ENCODE results near the gene SLC7A6. TPM values are rescaled to one million over a fixed set of nuclear protein-coding genes. Genes with fewer than 3 reads are reported as not detected.

Gene SLC7A6
- total and polyA plus RNA-seq, 2 of the 8 experiments (the other 6 are each of a cell fraction or from before 2014, with no cell fraction given): 28.0 to 37.8 TPM

DNA sequence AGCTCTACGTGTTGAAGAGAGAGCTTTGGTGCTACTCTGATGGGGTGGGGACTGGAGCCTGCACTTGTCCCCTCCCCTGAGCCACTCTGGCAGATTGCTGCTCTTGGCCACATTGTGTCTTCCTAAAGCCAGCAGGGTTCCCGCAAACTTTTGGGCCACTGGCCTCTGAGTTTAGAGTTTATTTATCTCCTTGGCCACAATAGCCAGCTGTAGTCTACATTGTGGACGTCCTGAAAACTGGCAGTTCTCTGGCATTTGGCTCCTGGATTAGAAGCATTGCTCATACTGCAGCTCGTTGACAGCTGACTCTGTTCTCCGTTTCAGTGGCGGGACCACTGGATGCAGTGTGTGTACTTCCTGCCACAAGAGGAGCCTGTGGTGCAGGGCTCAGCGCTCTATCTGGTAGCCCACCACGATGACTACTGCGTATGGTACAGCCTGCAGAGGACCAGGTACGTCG, 81.1 kb downstream of the SLC7A6 start:
- Histone ChIP-seq H3K14ac (ENCODE audit: insufficient read length) (no peak overlapping the region), H3K27ac (ENCODE audit: low read depth, low read length) (no peak overlapping the region), H2BK20ac (ENCODE audit: low read length) (no peak overlapping the region), H2BK120ac (replicated peaks; ENCODE audit: low read depth, low read length) (no peak overlapping the region), H4K8ac (ENCODE audit: extremely low read depth, insufficient read depth, low read length) (no peak overlapping the region; the same call in 1 of the 2 replicates), H4K91ac (replicated peaks; ENCODE audit: insufficient read length, low read length) (no peak overlapping the region), H2AFZ (ENCODE audit: low read length) (no peak overlapping the region), H4K20me1 (replicated peaks in 1 of 2; ENCODE audit: control insufficient read depth in 1 of 2, insufficient read depth in 2 of 2, low read length in 2 of 2) (peaks cover 0 to 2% of the 10 kb centered on the region in 2 experiments), H3K4me1 (replicated peaks in 1 of 4; ENCODE audit: control insufficient read depth in 3 of 4, insufficient read depth in 4 of 4, low read length in 3 of 4) (no peaks in the 10 kb centered on the region), H3K4ac (replicated peaks; ENCODE audit: insufficient read length, low read depth, low read length) (no peak overlapping the region), H3K9ac (replicated peaks in 1 of 4; ENCODE audit: extremely low read depth in 1 of 4, low read depth in 3 of 4, low read length in 3 of 4) (no peak overlapping the region), H3K79me2 (ENCODE audit: control insufficient read depth in 1 of 2, insufficient read depth in 2 of 2, low read length in 2 of 2) (no peaks in the 10 kb centered on the region), H3K23me2 (ENCODE audit: low read depth, low read length) (no peaks in the 10 kb centered on the region; the same call in 1 of the 2 replicates), H2BK15ac (ENCODE audit: low read length) (no peak overlapping the region), H3K79me1 (ENCODE audit: low read depth, low read length) (peaks cover 2% of the 10 kb centered on the region; the same call in 1 of the 2 replicates), H2AK5ac (ENCODE audit: low read depth, low read length) (no peak overlapping the region), H3K23ac (ENCODE audit: insufficient read length) (no peak overlapping the region), H2BK12ac (ENCODE audit: low read depth, low read length) (no peak overlapping the region), H3K36me3 (ENCODE audit: control insufficient read depth in 2 of 4, insufficient read depth in 4 of 4, low read length in 3 of 4) (peaks cover 9 to 39% (median 20%) of the 10 kb centered on the region in 4 experiments; a peak in 7 of 8 replicates), H3K4me2 (ENCODE audit: insufficient read depth in 1 of 2, low read depth in 2 of 2, low read length in 2 of 2) (no peak overlapping the region), H4K5ac (ENCODE audit: insufficient read length, low read depth, low read length) (no peak overlapping the region), H3K9me3 (ENCODE audit: insufficient read depth in 2 of 2, low read depth in 1 of 2, low read length in 1 of 2) (no peaks in the 10 kb centered on the region), H3K18ac (ENCODE audit: extremely low read depth, low read length) (no peak overlapping the region), H3K27me3 (replicated peaks in 1 of 4; ENCODE audit: control insufficient read depth in 3 of 4, extremely low read depth in 1 of 4, insufficient read depth in 3 of 4, low read length in 3 of 4) (no peaks in the 10 kb centered on the region; a peak in 1 of 7 replicates), H3K56ac (replicated peaks; ENCODE audit: insufficient read length, low read depth, low read length) (no peak overlapping the region), H2BK5ac (ENCODE audit: low read depth, low read length) (no peak overlapping the region), H3K4me3 (ENCODE audit: extremely low read depth in 1 of 4, insufficient read depth in 2 of 4, low read depth in 3 of 4, low read length in 4 of 4) (no peak overlapping the region)
- ChIA-PET POLR2A (ENCODE audit: partially characterized antibody) (interaction anchor here (0.9 kb wide), 1 partner anchor 16 kb away, joined by 3 read pairs; no protein-coding TSS in a partner anchor), CTCF (ENCODE audit: partially characterized antibody) (interaction anchor here (0.8 to 1.4 kb wide), 5 partner anchors 10 to 251 kb away, joined by 3 to 5 read pairs (median 3); no protein-coding TSS in a partner anchor)
- WGBS, 2 experiments (ENCODE audit: extremely low coverage in 1 of 2, insufficient coverage in 1 of 2, insufficient read length in 1 of 2, insufficient replicate concordance in 2 of 2, low coverage in 1 of 2, low lambda C conversion rate in 2 of 2, missing lambda C conversion rate in 1 of 2): 96% methylated on average over 11 of the region's 11 CpGs; no CpG with 5 or more reads in 1 of the 2 experiments
- FAIRE-seq (no peak), DNase-seq (ENCODE audit: low read depth in 1 of 2, low spot score in 2 of 2) (no peak)
- TF ChIP-seq SUZ12 (IDR thresholded peaks at IDR 0.05; ENCODE audit: low read length) (no peak), TCF12 (IDR thresholded peaks at IDR 0.05; ENCODE audit: low read depth, low read length) (no peak), RNF2 (IDR thresholded peaks at IDR 0.05; ENCODE audit: borderline replicate concordance, low read depth, low read length, missing control alignments, poor library complexity, severe bottlenecking) (no peak), EGR1 (IDR thresholded peaks at IDR 0.05; ENCODE audit: borderline replicate concordance, low read depth, low read length) (no peak), BACH1 (IDR thresholded peaks at IDR 0.05; ENCODE audit: low read length) (no peak), NANOG (IDR thresholded peaks at IDR 0.05; ENCODE audit: insufficient read depth, low read depth, low read length, poor library complexity, severe bottlenecking) (no peak), TAF1 (IDR thresholded peaks at IDR 0.05; ENCODE audit: low read depth, low read length) (no peak), POU5F1 (IDR thresholded peaks at IDR 0.05; ENCODE audit: low read depth, low read length) (no peak), RAD21 (IDR thresholded peaks at IDR 0.05 in 1 of 2, conservative IDR thresholded peaks at IDR 0.05 in 1 of 2; ENCODE audit: low read depth in 2 of 2, low read length in 2 of 2) (no peak), RXRA (IDR thresholded peaks at IDR 0.05; ENCODE audit: insufficient read depth, low read depth, low read length) (no peak), KDM5A (IDR thresholded peaks at IDR 0.05; ENCODE audit: low read length) (no peak)
- TF ChIP-seq, protein P1, sequence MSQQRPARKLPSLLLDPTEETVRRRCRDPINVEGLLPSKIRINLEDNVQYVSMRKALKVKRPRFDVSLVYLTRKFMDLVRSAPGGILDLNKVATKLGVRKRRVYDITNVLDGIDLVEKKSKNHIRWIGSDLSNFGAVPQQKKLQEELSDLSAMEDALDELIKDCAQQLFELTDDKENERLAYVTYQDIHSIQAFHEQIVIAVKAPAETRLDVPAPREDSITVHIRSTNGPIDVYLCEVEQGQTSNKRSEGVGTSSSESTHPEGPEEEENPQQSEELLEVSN (IDR thresholded peaks at IDR 0.05): no peak
